Measurements from ENCODE around the gene TFB1M.

The TFB1M gene

DNA sequence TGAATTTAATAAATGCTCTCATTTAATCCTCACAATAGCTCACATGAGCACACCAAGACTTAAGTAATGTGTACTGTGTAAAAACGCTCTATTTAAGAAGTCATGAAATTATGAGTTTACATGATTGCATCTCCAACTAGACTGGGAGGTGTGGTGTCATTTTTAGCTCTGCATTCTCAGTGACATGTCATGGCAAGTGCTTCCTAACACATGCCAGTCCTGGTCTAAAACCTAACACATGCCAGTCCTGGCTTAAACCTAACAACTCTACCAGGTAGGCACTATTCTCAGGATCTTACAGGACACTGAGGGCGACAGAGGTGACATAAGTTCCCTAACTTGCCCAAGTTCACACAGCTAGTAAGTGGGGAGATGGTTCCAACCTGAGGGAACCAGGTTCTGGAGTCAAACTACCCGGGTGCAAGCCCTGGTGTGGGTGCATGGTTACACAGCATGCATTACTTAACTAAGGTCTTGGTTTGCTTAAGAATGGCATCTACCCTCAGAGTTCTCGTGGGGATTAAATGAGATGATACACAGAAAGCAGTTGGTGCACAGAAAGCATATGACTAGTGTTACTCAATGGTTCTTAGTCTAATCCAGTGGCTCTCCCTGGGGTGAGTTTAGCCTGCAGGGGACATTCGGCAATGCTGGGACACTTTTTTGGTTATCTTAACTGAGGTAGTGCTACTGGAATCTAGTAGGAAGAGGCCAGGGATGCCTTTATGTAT, 35.8 kb downstream of the TFB1M start:
- no peak for TF ChIP-seq POLR2AphosphoS5 (IDR thresholded peaks at IDR 0.05; ENCODE audit: low read depth, low read length)
- no peak for TF ChIP-seq SIN3A (IDR thresholded peaks at IDR 0.05; ENCODE audit: borderline replicate concordance, insufficient read depth, low read length)
- no peak for TF ChIP-seq FOXP2 (optimal IDR thresholded peaks at IDR 0.05; ENCODE audit: borderline replicate concordance, extremely low read depth, extremely low read length, insufficient read depth)
- TF ChIP-seq, protein P1, sequence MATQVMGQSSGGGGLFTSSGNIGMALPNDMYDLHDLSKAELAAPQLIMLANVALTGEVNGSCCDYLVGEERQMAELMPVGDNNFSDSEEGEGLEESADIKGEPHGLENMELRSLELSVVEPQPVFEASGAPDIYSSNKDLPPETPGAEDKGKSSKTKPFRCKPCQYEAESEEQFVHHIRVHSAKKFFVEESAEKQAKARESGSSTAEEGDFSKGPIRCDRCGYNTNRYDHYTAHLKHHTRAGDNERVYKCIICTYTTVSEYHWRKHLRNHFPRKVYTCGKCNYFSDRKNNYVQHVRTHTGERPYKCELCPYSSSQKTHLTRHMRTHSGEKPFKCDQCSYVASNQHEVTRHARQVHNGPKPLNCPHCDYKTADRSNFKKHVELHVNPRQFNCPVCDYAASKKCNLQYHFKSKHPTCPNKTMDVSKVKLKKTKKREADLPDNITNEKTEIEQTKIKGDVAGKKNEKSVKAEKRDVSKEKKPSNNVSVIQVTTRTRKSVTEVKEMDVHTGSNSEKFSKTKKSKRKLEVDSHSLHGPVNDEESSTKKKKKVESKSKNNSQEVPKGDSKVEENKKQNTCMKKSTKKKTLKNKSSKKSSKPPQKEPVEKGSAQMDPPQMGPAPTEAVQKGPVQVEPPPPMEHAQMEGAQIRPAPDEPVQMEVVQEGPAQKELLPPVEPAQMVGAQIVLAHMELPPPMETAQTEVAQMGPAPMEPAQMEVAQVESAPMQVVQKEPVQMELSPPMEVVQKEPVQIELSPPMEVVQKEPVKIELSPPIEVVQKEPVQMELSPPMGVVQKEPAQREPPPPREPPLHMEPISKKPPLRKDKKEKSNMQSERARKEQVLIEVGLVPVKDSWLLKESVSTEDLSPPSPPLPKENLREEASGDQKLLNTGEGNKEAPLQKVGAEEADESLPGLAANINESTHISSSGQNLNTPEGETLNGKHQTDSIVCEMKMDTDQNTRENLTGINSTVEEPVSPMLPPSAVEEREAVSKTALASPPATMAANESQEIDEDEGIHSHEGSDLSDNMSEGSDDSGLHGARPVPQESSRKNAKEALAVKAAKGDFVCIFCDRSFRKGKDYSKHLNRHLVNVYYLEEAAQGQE (IDR thresholded peaks at IDR 0.05; ENCODE audit: insufficient read depth in 1 of 2, low read depth in 2 of 2, low read length in 2 of 2), result no peak
- no peak for TF ChIP-seq TAF1 (IDR thresholded peaks at IDR 0.05; ENCODE audit: borderline replicate concordance, insufficient read depth, low read length)

DNA sequence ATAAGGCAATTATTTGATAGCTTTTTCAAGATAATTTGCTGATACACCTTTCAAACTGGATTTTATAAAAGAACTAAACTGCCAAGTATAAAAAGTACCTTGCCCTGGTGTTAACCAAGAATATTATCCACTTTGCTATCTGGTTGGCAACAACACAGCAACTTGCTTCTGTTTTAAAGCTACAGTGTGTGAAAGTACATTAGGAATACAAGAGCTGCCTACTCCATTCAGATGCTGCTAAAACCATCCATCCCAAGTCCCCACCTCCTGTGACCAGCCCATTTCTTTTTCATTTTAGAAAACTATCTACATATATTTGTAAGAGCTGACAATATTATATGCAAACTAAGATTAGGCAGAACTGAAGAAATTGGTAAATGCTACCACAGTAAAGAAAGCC, 37.6 kb downstream of the TFB1M start:
- TF ChIP-seq SIN3A (IDR thresholded peaks at IDR 0.05; ENCODE audit: borderline replicate concordance, insufficient read depth, low read length) (no peak), FOXP2 (optimal IDR thresholded peaks at IDR 0.05; ENCODE audit: borderline replicate concordance, extremely low read depth, extremely low read length, insufficient read depth) (no peak), POLR2AphosphoS5 (IDR thresholded peaks at IDR 0.05; ENCODE audit: low read depth, low read length) (no peak), TAF1 (IDR thresholded peaks at IDR 0.05; ENCODE audit: borderline replicate concordance, insufficient read depth, low read length) (no peak)
- TF ChIP-seq, protein P1 (IDR thresholded peaks at IDR 0.05; ENCODE audit: insufficient read depth in 1 of 2, low read depth in 2 of 2, low read length in 2 of 2), result no peak

DNA sequence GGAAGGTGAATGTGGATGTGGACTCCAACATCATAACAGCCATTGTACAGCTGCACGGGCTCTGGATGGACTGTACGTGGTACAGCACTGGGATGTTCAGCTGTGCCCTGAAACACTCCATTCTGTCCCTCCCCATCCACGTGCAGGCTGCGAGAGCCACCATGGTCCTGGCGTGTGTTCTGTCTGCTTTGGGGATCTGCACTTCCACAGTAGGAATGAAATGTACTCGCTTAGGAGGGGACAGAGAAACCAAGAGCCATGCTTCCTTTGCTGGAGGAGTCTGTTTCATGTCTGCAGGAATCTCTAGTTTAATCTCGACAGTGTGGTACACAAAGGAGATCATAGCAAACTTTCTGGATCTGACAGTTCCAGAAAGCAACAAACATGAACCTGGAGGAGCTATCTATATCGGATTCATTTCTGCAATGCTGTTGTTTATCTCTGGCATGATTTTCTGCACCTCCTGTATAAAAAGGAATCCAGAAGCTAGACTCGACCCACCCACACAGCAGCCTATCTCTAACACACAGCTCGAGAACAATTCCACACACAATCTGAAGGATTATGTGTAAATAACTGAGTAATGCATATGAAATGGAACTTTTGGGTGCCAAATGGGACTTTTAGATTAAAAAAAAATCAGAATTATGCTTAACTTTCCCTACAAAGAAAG, 38.3 kb downstream of the TFB1M start:
- TF ChIP-seq TAF1 (IDR thresholded peaks at IDR 0.05; ENCODE audit: borderline replicate concordance, insufficient read depth, low read length) (no peak), SIN3A (IDR thresholded peaks at IDR 0.05; ENCODE audit: borderline replicate concordance, insufficient read depth, low read length) (no peak), POLR2AphosphoS5 (IDR thresholded peaks at IDR 0.05; ENCODE audit: low read depth, low read length) (no peak), FOXP2 (optimal IDR thresholded peaks at IDR 0.05; ENCODE audit: borderline replicate concordance, extremely low read depth, extremely low read length, insufficient read depth) (no peak)
- TF ChIP-seq, protein P1 (IDR thresholded peaks at IDR 0.05; ENCODE audit: insufficient read depth in 1 of 2, low read depth in 2 of 2, low read length in 2 of 2), result no peak

DNA sequence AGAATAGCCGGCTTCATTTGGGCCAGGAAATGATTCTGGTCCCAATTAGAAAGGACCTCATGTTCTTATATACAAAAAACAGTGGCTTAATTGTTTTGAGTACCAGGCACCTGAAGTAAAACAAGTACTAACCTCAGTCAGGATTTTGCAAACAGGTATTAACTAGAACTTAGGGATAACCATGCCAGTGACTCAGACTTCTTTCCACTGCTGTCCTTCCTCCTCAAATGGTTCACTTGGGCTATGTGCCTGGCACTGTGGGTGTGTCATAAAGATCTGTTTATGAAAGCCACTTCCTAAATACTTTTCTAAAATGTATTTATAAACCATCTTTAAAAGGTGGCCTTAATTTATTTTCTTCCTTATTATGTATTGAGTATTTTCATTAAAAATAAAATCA, 39.8 kb downstream of the TFB1M start:
- TF ChIP-seq SIN3A (IDR thresholded peaks at IDR 0.05; ENCODE audit: borderline replicate concordance, insufficient read depth, low read length) (no peak), POLR2AphosphoS5 (IDR thresholded peaks at IDR 0.05; ENCODE audit: low read depth, low read length) (no peak), TAF1 (IDR thresholded peaks at IDR 0.05; ENCODE audit: borderline replicate concordance, insufficient read depth, low read length) (no peak), FOXP2 (optimal IDR thresholded peaks at IDR 0.05; ENCODE audit: borderline replicate concordance, extremely low read depth, extremely low read length, insufficient read depth) (no peak)
- TF ChIP-seq, protein P1 (IDR thresholded peaks at IDR 0.05; ENCODE audit: insufficient read depth in 1 of 2, low read depth in 2 of 2, low read length in 2 of 2), result no peak
